HG03469 (cell line): ENCODE measurements around the gene INPP5E.
"Not testable (repeated sequence)": the region's sequence is repeated elsewhere in the genome, so short reads cannot be mapped to it uniquely, and the experiment has no call there.

Experiments
- ATAC-seq: cut with Tn5 transposase; IDR thresholded peaks from one replicate; pipeline ENCODE4 v1.9.1; 2021; ENCODE audit warnings: mild to moderate bottlenecking, moderate library complexity, moderate number of reproducible peaks; ENCODE audit not compliant: unreplicated experiment

Gene INPP5E

DNA sequence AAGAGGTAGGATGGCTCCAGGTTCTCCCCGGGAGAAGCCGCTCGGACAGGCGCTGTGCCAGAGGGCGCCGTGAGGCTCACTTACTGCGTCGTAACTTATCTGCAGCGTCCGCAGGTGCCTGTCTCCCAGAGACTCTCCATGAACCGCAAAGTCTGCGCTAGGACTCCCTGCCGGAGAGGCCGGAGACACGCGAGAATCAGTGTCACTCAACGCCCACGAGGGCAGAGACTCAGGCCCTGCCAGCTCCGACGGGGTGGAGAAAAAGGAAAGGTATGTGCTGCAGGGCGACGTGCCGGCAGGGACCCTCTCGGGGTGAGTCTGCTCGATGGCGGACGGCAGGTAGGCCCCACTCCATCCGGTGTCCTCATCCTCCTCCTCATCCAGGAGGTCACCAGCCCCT lies 32.6 kb downstream of the INPP5E start:
- not testable (repeated sequence) for ATAC-seq

DNA sequence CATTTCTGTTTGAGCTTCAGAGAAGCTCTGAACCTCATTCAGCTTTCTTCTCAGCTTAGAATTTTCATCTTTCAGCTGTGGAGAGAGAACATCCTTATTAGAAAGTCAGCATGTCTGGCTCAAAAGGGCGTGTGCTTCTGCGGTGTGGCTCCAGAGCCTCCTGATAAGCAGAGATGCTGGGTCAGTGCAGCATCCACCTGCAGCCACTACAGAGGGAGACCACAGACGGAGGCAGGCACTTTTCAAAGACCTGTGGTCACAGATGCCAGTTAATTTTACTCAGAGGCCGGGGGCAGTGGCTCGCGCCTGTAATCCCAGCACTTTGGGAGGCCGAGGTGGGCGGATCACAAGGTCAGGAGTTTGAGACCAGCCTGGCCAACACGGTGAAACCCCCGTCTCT lies 33.7 kb downstream of the INPP5E start:
- not testable (repeated sequence) for ATAC-seq

DNA sequence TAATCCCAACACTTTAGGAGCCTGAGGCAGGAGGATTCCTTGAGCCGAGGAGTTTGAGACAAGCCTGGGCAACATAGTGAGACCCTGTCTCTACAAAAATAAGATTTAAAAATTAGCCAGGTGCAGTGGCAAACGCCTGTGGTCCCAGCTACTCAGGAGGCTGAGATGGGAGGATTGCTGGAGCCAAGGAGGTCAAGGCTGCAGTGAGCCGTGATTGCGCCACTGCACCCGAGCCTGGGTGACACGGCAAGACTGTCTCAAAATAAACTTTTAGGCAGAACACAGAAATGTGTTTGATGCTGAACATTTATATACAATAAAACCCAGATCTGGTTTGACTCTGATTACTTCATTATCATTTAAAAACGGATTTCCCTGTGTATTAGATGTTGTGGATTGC lies 34.2 kb downstream of the INPP5E start:
- no peak for ATAC-seq

DNA sequence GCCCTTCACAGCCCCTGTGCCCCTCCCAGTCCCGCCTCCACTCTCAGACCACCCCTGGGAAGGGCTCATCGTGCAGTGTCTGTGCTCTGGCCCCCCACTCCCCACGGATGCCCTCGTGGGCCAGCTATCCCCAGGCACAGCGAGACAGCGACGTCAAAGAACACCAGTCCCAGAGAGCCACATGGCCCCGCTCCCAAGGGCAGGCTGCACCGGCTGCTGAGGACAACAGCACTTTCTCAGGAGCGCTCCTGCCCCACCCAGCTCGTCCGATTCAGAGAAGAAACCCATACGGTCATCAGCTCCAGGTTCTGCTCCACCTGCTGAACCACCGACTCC lies 34.9 kb downstream of the INPP5E start:
- no peak for ATAC-seq

DNA sequence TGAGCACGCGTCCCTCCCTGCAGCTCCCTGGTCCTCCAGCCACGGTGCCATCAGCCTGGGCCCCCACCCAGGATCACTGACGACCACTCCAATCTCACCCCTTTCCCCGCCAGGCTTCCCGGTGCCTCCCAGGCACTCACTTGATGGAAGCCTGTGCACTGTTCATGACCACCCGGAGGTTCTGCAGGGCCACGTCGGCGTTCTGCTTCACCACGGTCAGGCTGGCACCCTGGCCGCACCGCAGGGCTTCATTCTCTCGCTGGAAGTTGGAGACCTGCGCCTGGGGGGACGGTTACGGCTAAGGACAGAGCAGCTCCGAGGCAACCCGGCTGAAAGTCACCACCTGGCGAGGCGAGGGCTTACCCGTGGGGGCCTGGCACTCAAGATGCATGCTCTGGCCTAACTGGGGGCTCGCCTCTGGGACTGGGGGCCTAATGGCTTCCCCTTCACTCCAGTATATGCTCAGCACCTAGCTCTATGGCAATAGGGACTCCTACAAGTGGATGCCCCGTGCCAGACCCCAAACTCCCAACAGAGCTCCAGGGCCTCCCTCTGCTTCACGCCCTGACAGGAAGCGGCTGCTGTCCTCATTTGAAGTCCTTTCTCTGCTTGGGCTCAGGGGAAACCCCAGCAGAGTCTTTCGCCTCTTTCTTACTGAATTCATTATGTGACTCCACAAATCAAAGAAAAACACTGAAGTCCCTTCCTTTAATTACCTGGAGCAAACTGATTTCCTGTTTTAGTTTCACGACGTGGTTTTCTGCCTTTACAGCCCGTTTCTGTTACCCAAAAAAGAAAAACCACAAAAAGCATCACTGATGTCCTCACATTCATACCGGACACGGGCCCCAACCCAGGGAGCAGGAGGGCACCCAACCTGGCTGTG lies 35.5 kb downstream of the INPP5E start:
- ATAC-seq: no peak

- ATAC-seq: no peak
These were observed 36.1 kb downstream of the INPP5E start for GRCh38 chr9:136403538-136403914.

DNA sequence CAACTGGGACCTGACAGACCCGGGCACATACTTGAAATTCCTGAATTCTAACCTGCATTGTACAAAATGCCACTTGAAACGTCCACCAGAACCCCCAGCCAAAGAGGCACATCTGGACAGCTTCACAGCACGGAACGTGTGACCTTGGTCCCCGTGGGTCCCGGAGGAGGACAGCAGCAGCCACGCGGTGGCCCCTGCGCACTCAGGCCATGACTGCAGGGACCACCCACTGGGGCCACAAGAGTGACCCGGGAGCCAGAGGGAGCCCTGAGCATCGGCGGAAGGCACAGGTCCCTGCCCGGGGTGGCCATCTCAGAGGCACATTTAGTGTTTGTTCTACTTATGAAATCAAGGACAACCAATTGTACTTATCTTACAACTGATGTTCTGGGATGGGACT lies 37.6 kb downstream of the INPP5E start:
- no peak for ATAC-seq

GRCh38 chr9:136401173-136401922 lies 38.3 kb downstream of the INPP5E start:
- no peak for ATAC-seq

- ATAC-seq: peak; percentile 41
These were observed 39.4 kb downstream of the INPP5E start, which contains the start of gene SNAPC4 for GRCh38 chr9:136400038-136400834. TSS of gene SNAPC4 (minus strand) at chr9:136400170. CDS start at chr9:136398428, 1,742 bp downstream.

- ATAC-seq: no peak
These were observed 40.2 kb downstream of the INPP5E start for GRCh38 chr9:136399176-136400037.

DNA sequence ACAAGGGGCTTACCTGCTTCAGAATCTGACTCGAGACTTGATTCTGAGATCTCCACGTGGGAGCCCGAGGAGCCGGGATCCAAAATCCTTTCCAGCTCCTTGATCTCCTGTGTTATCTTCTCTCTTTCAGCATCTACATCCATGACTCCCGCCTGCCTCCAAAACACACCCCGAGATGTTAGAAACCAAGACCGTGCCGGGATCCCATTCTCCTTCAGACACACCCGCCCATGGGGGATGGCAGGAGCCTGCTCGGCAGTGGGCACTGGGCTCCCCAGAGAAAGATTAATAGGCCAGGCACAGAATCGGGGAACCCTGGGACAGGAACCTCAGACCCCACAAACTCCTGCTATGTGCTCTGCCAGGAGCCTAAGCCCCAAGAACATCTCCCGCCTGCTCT lies 41.4 kb downstream of the INPP5E start:
- ATAC-seq: no peak

DNA sequence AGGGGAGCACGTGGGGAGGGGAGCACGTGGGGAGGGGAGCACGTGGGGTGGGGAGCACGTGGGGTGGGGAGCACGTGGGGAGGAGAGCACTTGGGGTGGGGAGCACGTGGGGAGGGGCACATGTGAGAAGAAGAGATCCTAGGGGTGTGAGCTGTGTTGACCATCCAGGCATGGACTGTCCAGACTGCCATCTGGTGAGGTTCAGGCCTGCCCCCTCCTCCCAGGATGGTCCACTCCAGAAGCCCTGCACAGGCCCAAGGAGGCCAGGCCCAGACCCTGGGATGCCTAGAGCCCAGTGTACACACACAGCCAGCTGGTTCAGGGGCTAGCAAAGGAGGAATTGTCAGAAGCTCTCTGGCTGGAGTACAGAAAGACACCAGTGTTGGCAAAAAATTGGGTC lies 42.0 kb downstream of the INPP5E start:
- no peak for ATAC-seq

DNA sequence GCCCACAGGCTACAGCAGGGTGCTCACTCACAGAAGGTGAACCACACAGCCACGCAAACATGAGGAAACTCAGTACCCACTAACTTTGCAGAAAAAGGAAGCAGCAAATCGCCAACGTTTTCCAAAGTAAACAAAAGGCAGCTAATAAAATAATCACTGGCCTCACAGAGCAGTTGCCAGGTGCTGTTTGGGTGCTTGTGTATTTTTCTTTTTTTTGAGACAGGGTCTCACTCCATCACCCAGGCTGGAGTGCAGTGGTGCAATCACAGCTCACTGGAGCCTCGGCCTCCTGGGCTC lies 43.5 kb downstream of the INPP5E start:
- ATAC-seq: no peak

GRCh38 chr9:136395345-136396218 lies 44.1 kb downstream of the INPP5E start:
- no peak for ATAC-seq

GRCh38 chr9:136395020-136395340 lies 44.7 kb downstream of the INPP5E start:
- no peak for ATAC-seq

- ATAC-seq: no peak
These were observed 45.2 kb downstream of the INPP5E start for GRCh38 chr9:136394312-136395019.

GRCh38 chr9:136393531-136393930 lies 46.1 kb downstream of the INPP5E start:
- no peak for ATAC-seq

- no peak for ATAC-seq
These were observed 46.9 kb downstream of the INPP5E start for GRCh38 chr9:136392538-136393449.
